Karpas-422 (cell line): ENCODE results near the gene IL13RA2. TPM values are rescaled to one million over a fixed set of nuclear protein-coding genes. Genes with fewer than 3 reads are reported as not detected.

Experiments
- DNase-seq: peaks from one replicate; pipeline ENCODE4 v3.0.0-alpha.2; 2015
- H2AFZ ChIP-seq: fragments of 200-600 bp; sonication (generic); 2 replicates; pipeline ENCODE4 v1.6.1; 2014; ENCODE audit warnings: antibody characterized with exemption, low read length, mixed read lengths
- H3K27ac ChIP-seq: fragments of 200-600 bp; sonication (generic); 2 replicates; pipeline ENCODE4 v1.5.1; 2014; ENCODE audit warnings: mild to moderate bottlenecking, low read length, moderate library complexity
- H3K27me3 ChIP-seq: fragments of 200-600 bp; sonication (generic); 2 replicates; pipeline ENCODE4 v1.6.1; 2014; ENCODE audit warnings: low read length, mixed read lengths
- H3K36me3 ChIP-seq: fragments of 200-600 bp; sonication (generic); 2 replicates; pipeline ENCODE4 v1.6.1; 2014; ENCODE audit warnings: low read length, mixed read lengths; ENCODE audit not compliant: insufficient read depth
- H3K4me1 ChIP-seq: fragments of 200-600 bp; sonication (generic); 2 replicates; pipeline ENCODE4 v1.6.1; 2014; ENCODE audit warnings: mild to moderate bottlenecking, low read length, mixed read lengths
- H3K4me2 ChIP-seq: fragments of 200-600 bp; sonication (generic); 2 replicates; pipeline ENCODE4 v1.6.1; 2014; ENCODE audit warnings: low read length, low read depth, mild to moderate bottlenecking; ENCODE audit not compliant: poor library complexity, severe bottlenecking
- H3K4me3 ChIP-seq: fragments of 200-600 bp; sonication (generic); 2 replicates; pipeline ENCODE4 v1.5.1; 2014; ENCODE audit warnings: mild to moderate bottlenecking, antibody characterized with exemption, low read length, mixed read lengths
- H3K79me2 ChIP-seq: fragments of 200-600 bp; sonication (generic); 2 replicates; pipeline ENCODE4 v1.6.1; 2014; ENCODE audit warnings: mild to moderate bottlenecking, low read length, mixed read lengths
- H3K9ac ChIP-seq: fragments of 200-600 bp; sonication (generic); 2 replicates; pipeline ENCODE4 v1.6.0; 2014; ENCODE audit warnings: low read length
- H3K9me2 ChIP-seq: fragments of 200-600 bp; sonication (generic), shearing (Covaris generic); replicated peaks from 2 replicates; pipeline ENCODE4 v1.6.0; 2014; ENCODE audit warnings: mild to moderate bottlenecking, low read length, moderate library complexity; ENCODE audit not compliant: insufficient read depth
- H3K9me3 ChIP-seq: fragments of 300-700, 200-600 bp; sonication (generic); 2 replicates; pipeline ENCODE4 v1.6.1; 2014; ENCODE audit warnings: low read length, mixed read lengths
- H4K20me1 ChIP-seq: fragments of 200-600 bp; sonication (generic); 2 replicates; pipeline ENCODE4 v1.6.1; 2014; ENCODE audit warnings: mild to moderate bottlenecking, antibody characterized with exemption, low read length, low read depth; ENCODE audit not compliant: insufficient read depth
- total RNA-seq: library from RNA; depleted of rRNA; stranded (reverse); fragments of >200 nt; shearing (Covaris generic); gene quantifications from 2 replicates; pipeline ENCODE4 v1.2.3, GENCODE V29; 2014; ENCODE audit warnings: low replicate concordance

The IL13RA2 gene
- total RNA-seq, 1 experiment from 2014 or later, result not detected

DNA sequence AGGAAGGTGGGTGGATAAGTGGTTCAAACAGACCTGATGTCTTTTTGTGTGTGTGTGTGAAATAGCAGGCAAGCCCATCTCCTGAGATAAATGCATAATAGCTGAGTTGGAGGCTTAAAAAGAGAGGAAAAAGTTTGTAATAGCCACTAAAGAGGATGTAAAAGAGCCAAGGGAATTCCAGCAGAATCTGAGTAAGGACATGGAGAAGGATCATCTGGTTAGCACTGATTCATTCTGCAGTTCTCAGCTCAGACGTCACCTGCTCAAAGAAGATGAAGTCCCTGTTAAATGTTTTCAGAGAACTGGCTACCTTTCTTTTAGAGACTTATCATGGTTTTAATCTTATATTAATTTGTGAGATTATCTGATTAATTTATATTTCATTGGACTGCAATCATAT is 21.0 kb upstream of the IL13RA2 start:
- H3K9ac ChIP-seq, result no peak overlapping the region

DNA sequence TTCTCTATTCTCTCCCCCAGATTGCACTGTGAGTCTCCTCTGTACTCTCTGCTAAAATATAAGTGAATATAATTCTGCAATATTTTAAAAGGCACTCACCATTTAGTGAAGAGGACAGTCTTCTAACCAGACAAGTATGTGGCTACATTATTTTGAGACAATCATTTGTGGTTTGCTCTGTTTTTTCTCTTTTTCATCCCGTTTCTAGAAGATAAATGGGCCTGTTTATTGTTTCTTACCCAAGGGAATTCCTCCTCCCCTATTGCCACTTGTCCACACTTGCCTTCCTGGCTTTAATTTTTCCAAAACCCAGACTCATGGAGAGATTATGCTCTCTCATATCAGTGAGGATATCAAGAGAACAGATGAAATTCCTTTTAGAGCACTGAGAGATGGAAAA is 18.6 kb upstream of the IL13RA2 start:
- Histone ChIP-seq H3K36me3 (no peaks in the 10 kb centered on the region), H3K27me3 (no peaks in the 10 kb centered on the region), H3K4me3 (no peak overlapping the region), H4K20me1 (no peaks in the 10 kb centered on the region), H3K9me2 (no peaks in the 10 kb centered on the region), H2AFZ (no peak overlapping the region), H3K4me2 (no peak overlapping the region), H3K9me3 (no peaks in the 10 kb centered on the region), H3K4me1 (no peaks in the 10 kb centered on the region), H3K79me2 (no peaks in the 10 kb centered on the region), H3K27ac (no peak overlapping the region), H3K9ac (no peak overlapping the region)
- no peak for DNase-seq

More for the DNA sequence above, 21.0 kb upstream of the IL13RA2 start:
- Histone ChIP-seq H3K4me3 (no peak overlapping the region), H3K4me2 (no peak overlapping the region), H4K20me1 (no peaks in the 10 kb centered on the region), H3K27ac (no peak overlapping the region), H3K9me3 (no peaks in the 10 kb centered on the region), H3K27me3 (no peaks in the 10 kb centered on the region), H3K4me1 (no peaks in the 10 kb centered on the region), H3K9me2 (no peaks in the 10 kb centered on the region), H3K36me3 (no peaks in the 10 kb centered on the region), H2AFZ (no peak overlapping the region), H3K79me2 (no peaks in the 10 kb centered on the region)
- no peak for DNase-seq

DNA sequence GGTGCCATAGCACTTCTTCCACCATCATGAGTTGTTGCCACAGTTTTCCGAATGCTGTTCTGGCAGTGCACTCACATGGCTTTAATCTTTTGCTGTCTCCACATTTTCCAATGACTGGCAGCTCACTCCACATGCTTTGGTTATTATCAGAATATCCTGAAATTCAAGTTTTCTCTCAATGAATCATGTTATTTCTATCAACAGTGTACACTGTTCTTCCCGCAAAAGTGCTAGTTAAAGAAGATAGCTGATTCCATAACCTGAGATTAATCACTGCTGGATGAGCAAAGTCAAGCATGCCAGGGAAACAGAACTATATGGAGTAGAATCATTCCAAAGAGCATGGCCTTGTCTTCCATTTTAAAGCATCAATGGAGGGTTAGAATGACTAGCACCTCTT is 14.6 kb upstream of the IL13RA2 start:
- Histone ChIP-seq H3K4me2 (no peak overlapping the region), H3K4me1 (no peaks in the 10 kb centered on the region), H3K4me3 (no peak overlapping the region), H4K20me1 (no peaks in the 10 kb centered on the region), H3K9me3 (no peaks in the 10 kb centered on the region), H3K9ac (no peak overlapping the region), H2AFZ (no peak overlapping the region), H3K79me2 (no peaks in the 10 kb centered on the region), H3K36me3 (no peaks in the 10 kb centered on the region), H3K9me2 (no peaks in the 10 kb centered on the region), H3K27ac (no peak overlapping the region), H3K27me3 (no peaks in the 10 kb centered on the region)
- no peak for DNase-seq

DNA sequence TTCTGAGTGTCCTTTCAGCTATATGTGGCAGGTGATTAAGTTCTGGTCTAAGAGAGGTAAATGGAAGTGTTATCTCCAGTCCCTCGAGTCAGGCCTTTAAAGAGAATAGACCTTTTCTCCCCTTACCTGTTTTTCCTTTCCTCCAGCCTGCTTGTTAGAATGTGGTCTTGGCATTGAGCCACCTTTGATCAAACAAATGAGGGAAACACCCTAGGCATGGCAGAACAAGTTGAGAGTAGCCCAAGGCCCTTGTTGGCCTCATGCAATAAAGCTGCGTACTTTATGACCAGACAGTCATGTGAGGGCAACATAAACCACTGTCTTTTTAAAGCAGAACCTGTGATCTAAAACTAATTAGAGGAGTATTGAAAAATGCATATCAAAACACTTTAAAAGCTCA is 13.2 kb upstream of the IL13RA2 start:
- H3K4me2 ChIP-seq, result no peak overlapping the region
- H4K20me1 ChIP-seq, result no peaks in the 10 kb centered on the region
- H3K27ac ChIP-seq, result no peak overlapping the region
- no peaks in the 10 kb centered on the region for H3K4me1 ChIP-seq
- no peak for DNase-seq
- no peak overlapping the region for H3K4me3 ChIP-seq
- H3K79me2 ChIP-seq, result no peaks in the 10 kb centered on the region
- no peak overlapping the region for H2AFZ ChIP-seq
- no peaks in the 10 kb centered on the region for H3K36me3 ChIP-seq
- no peaks in the 10 kb centered on the region for H3K9me2 ChIP-seq
- no peak overlapping the region for H3K9ac ChIP-seq
- H3K27me3 ChIP-seq, result no peaks in the 10 kb centered on the region
- no peaks in the 10 kb centered on the region for H3K9me3 ChIP-seq

DNA sequence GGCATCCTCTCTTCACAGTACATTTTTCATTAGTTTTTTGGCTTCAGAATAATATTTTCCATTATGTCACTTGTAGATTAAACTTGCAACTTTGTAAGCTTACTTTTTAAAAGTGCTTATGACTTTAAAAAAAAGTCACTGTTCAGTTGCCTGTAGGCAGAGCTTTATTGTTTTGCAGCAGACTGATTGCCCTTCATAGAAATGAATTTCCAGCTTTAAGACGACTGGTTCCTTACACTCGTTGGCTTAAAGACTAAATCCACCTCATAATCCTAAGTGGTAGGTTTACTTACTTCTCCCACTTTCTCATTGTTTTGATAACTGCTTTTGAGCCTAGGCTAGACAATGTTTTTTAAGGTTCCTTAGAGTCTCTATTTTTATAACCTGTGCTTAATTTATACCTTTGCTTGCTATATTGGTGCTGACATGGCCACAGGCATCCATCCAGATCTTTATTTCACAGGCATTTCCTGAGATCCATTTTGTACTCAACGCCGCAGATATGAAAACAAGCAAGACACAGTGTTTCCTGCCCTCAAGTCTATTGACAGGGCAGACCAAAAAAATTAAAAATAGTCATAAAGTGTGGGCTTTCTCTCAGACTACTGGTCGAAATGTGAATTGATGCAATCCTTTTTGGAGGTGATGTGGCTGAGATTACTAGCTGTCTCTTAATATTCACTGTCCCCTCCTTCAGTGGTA is 12.6 kb upstream of the IL13RA2 start:
- no peaks in the 10 kb centered on the region for H3K79me2 ChIP-seq
- no peak overlapping the region for H3K4me2 ChIP-seq
- H3K4me1 ChIP-seq, result no peaks in the 10 kb centered on the region
- H3K9me2 ChIP-seq, result no peaks in the 10 kb centered on the region
- no peak for DNase-seq
- H3K27me3 ChIP-seq, result no peaks in the 10 kb centered on the region
- no peak overlapping the region for H3K4me3 ChIP-seq
- no peaks in the 10 kb centered on the region for H4K20me1 ChIP-seq
- no peak overlapping the region for H3K27ac ChIP-seq
- H3K9ac ChIP-seq, result no peak overlapping the region
- H3K36me3 ChIP-seq, result no peaks in the 10 kb centered on the region
- no peaks in the 10 kb centered on the region for H3K9me3 ChIP-seq
- H2AFZ ChIP-seq, result no peak overlapping the region

DNA sequence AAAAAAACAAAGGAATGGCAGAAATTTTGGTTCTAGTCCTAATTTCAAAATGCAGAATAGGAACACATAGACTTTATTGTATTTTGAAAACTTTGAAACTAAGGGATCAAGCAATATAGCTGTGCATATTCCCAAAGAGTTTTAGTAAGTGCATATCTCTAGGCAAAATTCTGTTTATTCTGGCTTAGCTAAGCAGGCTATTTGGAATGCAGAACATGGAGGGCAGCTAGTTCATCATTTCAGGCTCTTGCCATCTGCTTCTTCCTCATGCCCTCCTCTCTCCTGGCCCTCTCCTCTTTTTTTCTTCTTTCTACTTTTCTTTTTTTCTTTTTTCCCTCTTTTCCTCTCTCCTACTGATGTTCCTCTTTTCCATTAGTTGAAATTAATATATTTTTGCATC is 12.0 kb upstream of the IL13RA2 start:
- H3K9ac ChIP-seq, result no peak overlapping the region
- no peaks in the 10 kb centered on the region for H3K27me3 ChIP-seq
- no peaks in the 10 kb centered on the region for H3K79me2 ChIP-seq
- H3K4me2 ChIP-seq, result no peak overlapping the region
- no peaks in the 10 kb centered on the region for H3K4me1 ChIP-seq
- H3K9me3 ChIP-seq, result no peaks in the 10 kb centered on the region
- no peak overlapping the region for H3K4me3 ChIP-seq
- no peaks in the 10 kb centered on the region for H4K20me1 ChIP-seq
- no peaks in the 10 kb centered on the region for H3K9me2 ChIP-seq
- no peaks in the 10 kb centered on the region for H3K36me3 ChIP-seq
- no peak overlapping the region for H2AFZ ChIP-seq
- no peak for DNase-seq
- H3K27ac ChIP-seq, result no peak overlapping the region

DNA sequence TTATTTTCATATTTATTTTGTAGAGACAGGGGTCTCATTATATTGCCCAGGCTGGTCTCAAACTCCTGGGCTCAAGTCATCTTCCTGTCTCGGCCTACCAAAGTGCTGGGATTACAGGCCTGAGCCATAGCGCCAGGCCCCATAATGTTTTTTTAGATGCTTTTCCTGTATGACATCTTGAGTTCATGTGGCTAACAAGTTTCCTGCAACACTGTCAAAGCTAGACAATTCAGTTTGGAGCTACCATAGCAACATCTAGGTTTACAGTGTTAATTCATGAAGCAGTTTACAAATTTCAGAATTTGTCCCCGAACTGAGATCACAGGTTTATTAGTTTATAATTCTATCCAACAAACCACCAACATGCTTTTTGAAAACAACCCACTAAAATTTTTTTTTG is 6.4 kb upstream of the IL13RA2 start:
- no peaks in the 10 kb centered on the region for H3K36me3 ChIP-seq
- H3K9ac ChIP-seq, result no peak overlapping the region
- H3K4me2 ChIP-seq, result no peak overlapping the region
- no peak overlapping the region for H3K27ac ChIP-seq
- no peaks in the 10 kb centered on the region for H3K9me2 ChIP-seq
- H3K4me3 ChIP-seq, result no peak overlapping the region
- no peaks in the 10 kb centered on the region for H3K79me2 ChIP-seq
- no peaks in the 10 kb centered on the region for H3K27me3 ChIP-seq
- no peaks in the 10 kb centered on the region for H3K4me1 ChIP-seq
- H3K9me3 ChIP-seq, result no peaks in the 10 kb centered on the region
- no peaks in the 10 kb centered on the region for H4K20me1 ChIP-seq
- DNase-seq, result no peak
- H2AFZ ChIP-seq, result no peak overlapping the region

DNA sequence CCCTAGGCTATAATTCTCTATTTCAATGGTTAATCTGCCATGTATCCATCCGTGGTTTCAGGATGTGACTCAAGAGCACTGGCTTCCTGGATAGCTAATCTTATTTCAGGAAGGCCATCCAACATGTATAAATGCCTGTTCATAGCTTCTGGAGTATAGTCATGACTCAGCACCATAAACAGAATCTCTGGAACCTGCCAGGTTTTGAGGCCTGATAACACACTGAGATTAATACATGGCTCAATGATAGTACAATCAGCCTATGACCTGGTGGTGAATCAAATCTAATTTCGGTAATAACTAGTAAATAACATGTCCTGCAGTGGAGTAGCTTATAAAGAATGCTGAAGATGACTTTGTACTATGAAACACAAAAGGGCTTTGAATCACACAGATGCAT is 5.7 kb upstream of the IL13RA2 start:
- Histone ChIP-seq H3K4me3 (no peak overlapping the region), H3K9me3 (no peaks in the 10 kb centered on the region), H3K27ac (no peak overlapping the region), H3K79me2 (no peaks in the 10 kb centered on the region), H3K9ac (no peak overlapping the region), H3K36me3 (no peaks in the 10 kb centered on the region), H3K27me3 (no peaks in the 10 kb centered on the region), H3K4me1 (no peaks in the 10 kb centered on the region), H3K4me2 (no peak overlapping the region), H3K9me2 (no peaks in the 10 kb centered on the region), H2AFZ (no peak overlapping the region), H4K20me1 (no peaks in the 10 kb centered on the region)
- DNase-seq, result no peak
